ENCODE data around the gene POLE.

DNA sequence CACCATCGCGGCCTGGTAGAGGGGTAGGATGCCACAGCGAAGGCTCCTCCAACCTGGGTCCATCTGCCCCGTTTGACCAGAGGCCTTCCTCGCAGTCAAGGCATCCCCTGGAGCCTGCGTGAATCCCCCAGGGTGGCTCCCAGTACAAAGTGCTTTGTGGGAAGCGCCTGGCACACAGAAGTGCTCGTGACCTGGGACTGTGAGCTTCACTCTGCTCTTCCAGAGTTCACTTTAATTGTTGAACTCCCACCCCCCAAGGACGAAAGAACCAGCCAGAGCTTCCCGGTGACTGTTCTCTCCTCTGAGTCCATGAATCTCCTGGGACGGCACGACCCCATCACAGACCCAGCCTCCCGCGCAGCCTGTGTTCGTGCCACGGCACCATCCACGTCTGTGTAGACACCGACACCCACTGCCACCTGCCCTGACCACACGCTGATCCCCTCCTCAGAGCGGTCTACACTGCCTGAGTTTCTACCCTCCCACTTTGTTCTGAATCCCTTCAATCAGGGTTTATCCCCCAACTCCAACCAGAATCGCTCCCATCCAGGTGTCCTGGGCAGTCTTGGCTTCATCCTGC is 52.6 kb downstream of the POLE start:
- no peak for TF ChIP-seq EZH2phosphoT487 (IDR thresholded peaks at IDR 0.05; ENCODE audit: low read depth)
- TF ChIP-seq, protein P1, sequence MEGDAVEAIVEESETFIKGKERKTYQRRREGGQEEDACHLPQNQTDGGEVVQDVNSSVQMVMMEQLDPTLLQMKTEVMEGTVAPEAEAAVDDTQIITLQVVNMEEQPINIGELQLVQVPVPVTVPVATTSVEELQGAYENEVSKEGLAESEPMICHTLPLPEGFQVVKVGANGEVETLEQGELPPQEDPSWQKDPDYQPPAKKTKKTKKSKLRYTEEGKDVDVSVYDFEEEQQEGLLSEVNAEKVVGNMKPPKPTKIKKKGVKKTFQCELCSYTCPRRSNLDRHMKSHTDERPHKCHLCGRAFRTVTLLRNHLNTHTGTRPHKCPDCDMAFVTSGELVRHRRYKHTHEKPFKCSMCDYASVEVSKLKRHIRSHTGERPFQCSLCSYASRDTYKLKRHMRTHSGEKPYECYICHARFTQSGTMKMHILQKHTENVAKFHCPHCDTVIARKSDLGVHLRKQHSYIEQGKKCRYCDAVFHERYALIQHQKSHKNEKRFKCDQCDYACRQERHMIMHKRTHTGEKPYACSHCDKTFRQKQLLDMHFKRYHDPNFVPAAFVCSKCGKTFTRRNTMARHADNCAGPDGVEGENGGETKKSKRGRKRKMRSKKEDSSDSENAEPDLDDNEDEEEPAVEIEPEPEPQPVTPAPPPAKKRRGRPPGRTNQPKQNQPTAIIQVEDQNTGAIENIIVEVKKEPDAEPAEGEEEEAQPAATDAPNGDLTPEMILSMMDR (IDR thresholded peaks at IDR 0.05; ENCODE audit: low read depth, low read length), result no peak
